Left ventricle myocardium inferior (tissue), 1 donor: ENCODE measurements around the gene ACACA. TPM values are rescaled to one million over a fixed set of nuclear protein-coding genes. Genes with fewer than 3 reads are reported as not detected.

Experiments used
- DNase-seq: peaks from one replicate; pipeline ENCODE4 v3.0.0-alpha.2; 2020
- H3K27ac ChIP-seq: fragments of 200-600 bp; replicated peaks from 2 replicates; pipeline ENCODE4 v1.8.0; 2021
- H3K27me3 ChIP-seq: fragments of 200-600 bp; 2 replicates; pipeline ENCODE4 v1.8.0; 2021; ENCODE audit warnings: low read depth
- H3K36me3 ChIP-seq: fragments of 200-600 bp; 2 replicates; pipeline ENCODE4 v1.8.0; 2021
- H3K4me1 ChIP-seq: fragments of 200-600 bp; 2 replicates; pipeline ENCODE4 v1.8.0; 2021
- H3K4me3 ChIP-seq: fragments of 200-600 bp; 2 replicates; pipeline ENCODE4 v1.8.0; 2021; ENCODE audit warnings: mild to moderate bottlenecking, moderate library complexity
- H3K9me3 ChIP-seq: fragments of 200-600 bp; replicated peaks from 2 replicates; pipeline ENCODE4 v1.8.0; 2021
- intact Hi-C: fragments of 100-400 bp; cut with micrococcal nuclease; formaldehyde crosslinking; loops from one replicate; pipeline ENCODE4 v1.11.0; 2022
- total RNA-seq: library from RNA; stranded (reverse); fragmentation: NEBNext Ultra II Directional; extraction: Animal tissue kit (Norgen Biotek cat#: 25700); gene quantifications from one replicate; pipeline ENCODE4 v1.2.1, GENCODE V29; 2021
- TF ChIP-seq, protein P1 (sequence below): fragments of 200-600 bp; IDR thresholded peaks from 2 replicates; pipeline ENCODE4 v1.8.0; 2021; ENCODE audit warnings: antibody characterized with exemption, mild to moderate bottlenecking, borderline replicate concordance
- donor health status: DM: no; HTN: yes; CAD: no; lungs with severe emphysema.

The ACACA gene
- total RNA-seq, 1 donor from 2014 or later: 16.2 TPM

GRCh38 chr17:37322826-37323561 lies 83.6 kb downstream of the ACACA start:
- no peak overlapping the region for H3K27ac ChIP-seq
- no peaks in the 10 kb centered on the region for H3K4me1 ChIP-seq
- no peak for DNase-seq
- no peaks in the 10 kb centered on the region for H3K9me3 ChIP-seq
- no peaks in the 10 kb centered on the region for H3K27me3 ChIP-seq
- H3K4me3 ChIP-seq: no peak overlapping the region
- peaks cover 4% of the 10 kb centered on the region for H3K36me3 ChIP-seq
- TF ChIP-seq, protein P1, sequence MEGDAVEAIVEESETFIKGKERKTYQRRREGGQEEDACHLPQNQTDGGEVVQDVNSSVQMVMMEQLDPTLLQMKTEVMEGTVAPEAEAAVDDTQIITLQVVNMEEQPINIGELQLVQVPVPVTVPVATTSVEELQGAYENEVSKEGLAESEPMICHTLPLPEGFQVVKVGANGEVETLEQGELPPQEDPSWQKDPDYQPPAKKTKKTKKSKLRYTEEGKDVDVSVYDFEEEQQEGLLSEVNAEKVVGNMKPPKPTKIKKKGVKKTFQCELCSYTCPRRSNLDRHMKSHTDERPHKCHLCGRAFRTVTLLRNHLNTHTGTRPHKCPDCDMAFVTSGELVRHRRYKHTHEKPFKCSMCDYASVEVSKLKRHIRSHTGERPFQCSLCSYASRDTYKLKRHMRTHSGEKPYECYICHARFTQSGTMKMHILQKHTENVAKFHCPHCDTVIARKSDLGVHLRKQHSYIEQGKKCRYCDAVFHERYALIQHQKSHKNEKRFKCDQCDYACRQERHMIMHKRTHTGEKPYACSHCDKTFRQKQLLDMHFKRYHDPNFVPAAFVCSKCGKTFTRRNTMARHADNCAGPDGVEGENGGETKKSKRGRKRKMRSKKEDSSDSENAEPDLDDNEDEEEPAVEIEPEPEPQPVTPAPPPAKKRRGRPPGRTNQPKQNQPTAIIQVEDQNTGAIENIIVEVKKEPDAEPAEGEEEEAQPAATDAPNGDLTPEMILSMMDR: no peak
- intact Hi-C loops: no loop called here

DNA sequence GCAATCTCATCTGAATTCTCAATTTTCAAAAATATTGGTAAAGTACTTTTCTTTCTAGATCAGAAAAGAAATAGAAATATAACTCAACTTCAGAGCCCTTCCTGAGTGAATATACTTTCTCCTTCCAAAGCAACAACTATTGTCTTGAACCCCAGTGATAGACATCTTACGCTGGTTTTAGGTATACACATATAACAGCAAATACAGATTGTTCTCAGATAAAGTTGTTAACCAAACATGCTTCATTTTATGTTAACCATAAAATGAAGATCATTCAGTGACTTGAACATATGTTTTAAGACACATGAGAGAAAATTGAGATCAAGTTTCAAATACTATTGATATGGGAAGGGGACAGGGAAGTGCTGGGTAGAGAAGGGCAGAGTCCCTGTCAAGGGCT lies 84.5 kb downstream of the ACACA start:
- Histone ChIP-seq H3K4me1 (no peaks in the 10 kb centered on the region), H3K27me3 (no peaks in the 10 kb centered on the region), H3K27ac (no peak overlapping the region), H3K9me3 (no peaks in the 10 kb centered on the region), H3K4me3 (no peak overlapping the region), H3K36me3 (peaks cover 4% of the 10 kb centered on the region)
- no peak for DNase-seq
- intact Hi-C loops: no loop called here
- TF ChIP-seq, protein P1: no peak

DNA sequence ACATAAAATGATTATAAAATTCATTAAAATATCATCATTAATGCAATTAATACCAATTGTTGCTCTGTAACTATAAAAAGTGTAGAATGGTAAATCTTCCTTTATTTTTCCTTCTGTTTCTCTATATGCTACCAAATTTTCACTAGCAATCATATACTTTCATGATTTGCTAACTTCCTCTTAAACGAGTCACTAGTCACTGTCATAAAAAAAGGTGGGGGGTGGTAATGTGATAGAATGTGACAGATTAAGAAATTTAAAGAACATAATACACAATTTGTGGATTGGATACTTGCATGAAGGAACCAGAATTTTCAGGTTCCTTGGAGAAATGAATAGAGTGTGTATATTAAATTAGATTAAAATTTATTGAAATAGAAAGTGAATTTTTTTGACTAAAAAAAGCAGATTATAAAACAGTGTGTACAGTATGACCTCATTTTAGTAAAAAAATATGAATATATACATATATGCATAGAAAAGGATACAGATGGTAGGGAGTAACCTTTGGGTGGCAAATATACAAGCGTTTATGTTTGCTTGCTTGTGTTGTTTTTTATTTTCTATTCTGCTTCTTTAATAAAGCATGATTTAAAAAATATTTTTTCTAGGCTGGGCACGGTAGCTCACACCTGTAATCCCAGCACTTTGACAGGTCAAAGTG lies 87.6 kb downstream of the ACACA start:
- Histone ChIP-seq H3K9me3 (no peaks in the 10 kb centered on the region), H3K4me3 (no peak overlapping the region), H3K27me3 (no peaks in the 10 kb centered on the region), H3K27ac (no peak overlapping the region), H3K36me3 (no peaks in the 10 kb centered on the region), H3K4me1 (no peaks in the 10 kb centered on the region)
- TF ChIP-seq, protein P1: no peak
- intact Hi-C loops: no loop called here
- no peak for DNase-seq

DNA sequence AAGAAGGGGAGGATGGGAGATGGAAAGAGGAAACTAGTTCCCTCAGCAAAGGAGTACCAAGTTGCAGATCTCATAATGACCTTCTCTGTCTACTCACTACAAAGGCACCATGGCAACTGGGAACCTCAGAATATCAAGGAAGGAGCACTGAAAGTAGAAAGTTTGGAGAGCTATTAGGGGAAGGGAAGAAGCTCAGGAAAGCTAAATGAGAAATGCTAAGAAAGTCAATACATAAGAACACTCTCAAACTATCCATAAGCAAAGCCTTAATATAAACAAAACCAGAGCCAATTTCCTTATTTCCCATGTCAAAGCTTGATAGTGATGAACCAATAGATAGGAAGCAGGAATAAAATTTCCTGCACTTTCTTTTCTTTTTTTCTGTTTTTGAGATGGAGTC lies 88.8 kb downstream of the ACACA start:
- TF ChIP-seq, protein P1: no peak
- H3K27ac ChIP-seq: no peak overlapping the region
- no peaks in the 10 kb centered on the region for H3K27me3 ChIP-seq
- DNase-seq: no peak
- intact Hi-C loops: no loop called here
- no peak overlapping the region for H3K4me3 ChIP-seq
- no peaks in the 10 kb centered on the region for H3K4me1 ChIP-seq
- no peaks in the 10 kb centered on the region for H3K9me3 ChIP-seq
- H3K36me3 ChIP-seq: no peaks in the 10 kb centered on the region

- Histone ChIP-seq H3K36me3 (no peaks in the 10 kb centered on the region), H3K27ac (no peak overlapping the region), H3K4me3 (no peak overlapping the region), H3K27me3 (no peaks in the 10 kb centered on the region), H3K9me3 (no peaks in the 10 kb centered on the region), H3K4me1 (no peaks in the 10 kb centered on the region)
- TF ChIP-seq, protein P1: no peak
- intact Hi-C loops: no loop called here
- no peak for DNase-seq
Measured at GRCh38 chr17:37315601-37316000, 91.0 kb downstream of the ACACA start.
